HCT116 (cell line): ENCODE data around the gene ABCC11. TPM values are rescaled to one million over a fixed set of nuclear protein-coding genes. Genes with fewer than 3 reads are reported as not detected.

Source experiments
- ATAC-seq: fragments of 200-7000 bp; cut with Tn5 transposase; 2 replicates; pipeline ENCODE4 v1.9.1; 2020; ENCODE audit warnings: mild to moderate bottlenecking, moderate library complexity
- BruUV-seq: library from RNA; stranded (reverse); fragments of 400-500 nt; replicated peaks from 2 replicates; lab custom pipeline; 2021; lab: Mats Ljungman, UMichigan
- CTCF ChIA-PET: fragments of 300-600 bp; sonication (Branson Sonifier 250); formaldehyde crosslinking; loops from one replicate; lab custom pipeline; 2021; ENCODE audit warnings: antibody characterized with exemption; lab: Charles Lee
- POLR2A ChIA-PET: fragments of 300-600, 350-600 bp; sonication (Branson Sonifier 250); formaldehyde crosslinking; loops from one replicate; lab custom pipeline; 2021; ENCODE audit warnings: antibody characterized with exemption; lab: Charles Lee
- RAD21 ChIA-PET, 2 experiments: fragments of 300-600 bp; sonication (Branson Sonifier 250); formaldehyde crosslinking; loops; one replicate each; lab custom pipeline; 2023; ENCODE audit warnings: low total read pairs in 2 of 2; ENCODE audit not compliant: uncharacterized antibody in 2 of 2, unreplicated experiment in 2 of 2, low non-redundant PET in 1 of 2; lab: Charles Lee
- DNase-seq: peaks from one replicate; pipeline ENCODE4 v3.0.0-alpha.2; 2010; ENCODE audit warnings: low read depth, low spot score
- H2AFZ ChIP-seq: fragments of 200-600 bp; shearing (Covaris generic), sonication (generic); 2 replicates; pipeline ENCODE4 v1.6.1; 2017; ENCODE audit warnings: low read depth, mixed run types, mixed read lengths, antibody characterized with exemption, low read length; ENCODE audit not compliant: poor library complexity, severe bottlenecking
- H3K27ac ChIP-seq: 2 replicates; pipeline ENCODE4 v1.5.1; 2012; ENCODE audit warnings: low read depth, low read length
- H3K27me3 ChIP-seq: fragments of 200-600 bp; sonication (generic); 2 replicates; pipeline ENCODE4 v1.6.1; 2016; ENCODE audit warnings: mixed run types, low read length, mixed read lengths; ENCODE audit not compliant: insufficient read depth
- H3K36me3 ChIP-seq, 2 experiments: fragments of 200-500 bp in 1 of 2; fragments of 200-600 bp in 1 of 2; sonication (Bioruptor generic) in 1 of 2; sonication (generic) in 1 of 2; 2 replicates each; pipeline versions ENCODE4 v1.5.1 to v1.6.1; 2014 to 2016; ENCODE audit warnings: low read length in 2 of 2, inconsistent platforms in 1 of 2, mixed read lengths in 1 of 2, mixed run types in 1 of 2; ENCODE audit not compliant: insufficient read depth in 2 of 2, control insufficient read depth in 1 of 2
- H3K4me1 ChIP-seq, 2 experiments: fragments of 200-600 bp in 1 of 2; sonication (generic) in 1 of 2; 2 replicates each; pipeline versions ENCODE4 v1.5.1 to v1.6.1; 2012 to 2017; ENCODE audit warnings: low read length in 2 of 2, inconsistent platforms in 1 of 2, mild to moderate bottlenecking in 1 of 2, mixed read lengths in 1 of 2, mixed run types in 1 of 2, moderate library complexity in 1 of 2; ENCODE audit not compliant: insufficient read depth in 2 of 2, control insufficient read depth in 1 of 2
- H3K4me2 ChIP-seq: fragments of 200-600 bp; sonication (generic); 2 replicates; pipeline ENCODE4 v1.6.1; 2017; ENCODE audit warnings: mixed run types, low read length, mixed read lengths
- H3K4me3 ChIP-seq, 2 experiments: fragments of 200-600 bp in 1 of 2; sonication (generic) in 1 of 2; replicated peaks in 1 of 2; 2 replicates each; pipeline ENCODE4 v1.5.1; 2011 to 2016; ENCODE audit warnings: low read length in 2 of 2, control low read depth in 1 of 2, low read depth in 1 of 2, mild to moderate bottlenecking in 1 of 2, mixed read lengths in 1 of 2, mixed run types in 1 of 2
- H3K79me2 ChIP-seq: fragments of 200-600 bp; sonication (generic); 2 replicates; pipeline ENCODE4 v1.6.1; 2017; ENCODE audit warnings: mild to moderate bottlenecking, mixed run types, low read length, moderate library complexity, mixed read lengths; ENCODE audit not compliant: insufficient read depth
- H3K9ac ChIP-seq: fragments of 200-600 bp; sonication (generic); 2 replicates; pipeline ENCODE4 v1.6.1; 2016; ENCODE audit warnings: low read length, mixed read lengths
- H3K9me2 ChIP-seq: fragments of 200-600 bp; sonication (generic), shearing (Covaris generic); 2 replicates; pipeline ENCODE4 v1.6.1; 2017; ENCODE audit warnings: mixed run types, mild to moderate bottlenecking, moderate library complexity; ENCODE audit not compliant: insufficient read depth
- H3K9me3 ChIP-seq, 2 experiments: fragments of 200-500 bp in 1 of 2; fragments of 200-600 bp in 1 of 2; sonication (Bioruptor generic) in 1 of 2; sonication (generic) in 1 of 2; 2 replicates each; pipeline ENCODE4 v1.6.1; 2014 to 2017; ENCODE audit warnings: low read length in 2 of 2, mixed read lengths in 2 of 2, inconsistent platforms in 1 of 2, low read depth in 1 of 2, mild to moderate bottlenecking in 1 of 2, mixed run types in 1 of 2, moderate library complexity in 1 of 2; ENCODE audit not compliant: control insufficient read depth in 1 of 2, insufficient read depth in 1 of 2
- H4K20me1 ChIP-seq: fragments of 200-600 bp; sonication (generic), shearing (Covaris generic); 2 replicates; pipeline ENCODE4 v1.6.1; 2017; ENCODE audit warnings: mixed run types, mild to moderate bottlenecking, moderate library complexity; ENCODE audit not compliant: insufficient read depth
- ELF1 ChIP-seq: IDR thresholded peaks from 2 replicates; pipeline ENCODE4 v1.6.1; 2012; ENCODE audit warnings: low read depth, borderline replicate concordance
- EZH2phosphoT487 ChIP-seq: fragments of 200-600 bp; IDR thresholded peaks from 2 replicates; pipeline ENCODE4 v1.6.1; 2018; ENCODE audit warnings: antibody characterized with exemption, borderline replicate concordance
- POLR2A ChIP-seq: IDR thresholded peaks from 2 replicates; pipeline ENCODE4 v1.7.0; 2011; ENCODE audit warnings: borderline replicate concordance; ENCODE audit not compliant: insufficient read depth, insufficient read length; ENCODE audit errors: extremely low read depth
- POLR2AphosphoS5 ChIP-seq: IDR thresholded peaks from 2 replicates; pipeline ENCODE4 v1.6.1; 2011; ENCODE audit warnings: mild to moderate bottlenecking, low read depth, low read length, moderate library complexity
- RAD21 ChIP-seq: IDR thresholded peaks from 2 replicates; pipeline ENCODE4 v1.6.1; 2012; ENCODE audit warnings: low read depth, mild to moderate bottlenecking
- SIN3A ChIP-seq: IDR thresholded peaks from 2 replicates; pipeline ENCODE4 v1.6.1; 2012; ENCODE audit warnings: low read depth
- SP1 ChIP-seq: IDR thresholded peaks from 2 replicates; pipeline ENCODE4 v1.6.1; 2012; ENCODE audit warnings: low read depth
- SRF ChIP-seq: IDR thresholded peaks from 2 replicates; pipeline ENCODE4 v1.6.1; 2012; ENCODE audit warnings: low read depth
- TCF7L2 ChIP-seq: IDR thresholded peaks from 2 replicates; pipeline ENCODE4 v1.7.0; 2011; ENCODE audit warnings: borderline replicate concordance, inconsistent platforms; ENCODE audit not compliant: insufficient read depth, insufficient read length; ENCODE audit errors: extremely low read depth
- ZNF274 ChIP-seq: fragments of 200-500 bp; sonication (Bioruptor generic); IDR thresholded peaks from 2 replicates; pipeline ENCODE4 v1.6.1; 2014; ENCODE audit warnings: mild to moderate bottlenecking, low read depth, low read length, inconsistent platforms
- intact Hi-C: fragments of 100-400 bp; cut with micrococcal nuclease; formaldehyde crosslinking; loops from 2 replicates; pipeline ENCODE4 v1.10.0; 2022
- total RNA-seq: library from RNA; stranded (reverse); gene quantifications from one replicate; pipeline ENCODE4 v1.2.1, GENCODE V29; 2021; ENCODE audit not compliant: unreplicated experiment
- TF ChIP-seq, protein P1 (sequence below), 3 experiments: fragments of 200-600 bp in 1 of 3; sonication (generic) in 1 of 3; IDR thresholded peaks in 2 of 3; conservative IDR thresholded peaks in 1 of 3; 2 replicates each; pipeline ENCODE4 v1.5.1; 2012 to 2017; ENCODE audit warnings: low read depth in 2 of 3, low read length in 2 of 3, antibody characterized with exemption in 1 of 3, borderline replicate concordance in 1 of 3, control low read depth in 1 of 3, mild to moderate bottlenecking in 1 of 3, mixed read lengths in 1 of 3, mixed run types in 1 of 3, moderate library complexity in 1 of 3; ENCODE audit not compliant: insufficient read depth in 1 of 3
- TF ChIP-seq, protein P2 (sequence below): IDR thresholded peaks from 2 replicates; pipeline ENCODE4 v1.6.1; 2012; ENCODE audit warnings: low read depth

The ABCC11 gene
- total RNA-seq, 1 experiment from 2014 or later, result 0.54 TPM

DNA sequence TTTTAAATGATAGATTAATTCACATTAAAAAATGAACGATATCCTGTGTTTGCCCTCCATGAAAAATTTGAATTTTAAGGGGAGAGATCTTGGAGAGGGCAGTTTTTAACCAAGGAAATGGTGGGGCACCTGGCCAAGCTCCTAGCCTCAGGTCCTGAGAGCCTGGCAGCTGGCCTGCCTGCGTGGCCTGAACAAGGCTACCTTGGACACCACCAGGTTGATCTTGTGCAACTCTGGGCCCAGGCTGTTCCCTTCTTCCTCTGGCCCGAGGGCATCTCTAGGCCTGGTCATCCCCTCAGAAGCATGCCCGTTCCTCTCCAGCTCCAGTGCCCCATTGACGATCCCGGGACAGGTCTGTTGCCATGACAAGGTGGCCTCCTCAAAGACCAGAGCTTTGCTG, 36.6 kb downstream of the ABCC11 start:
- RAD21 ChIA-PET, result no interaction called here
- TF ChIP-seq SP1, result no peak
- no peak for TF ChIP-seq POLR2A
- no peak for TF ChIP-seq ZNF274
- no peak for TF ChIP-seq POLR2AphosphoS5
- TF ChIP-seq TCF7L2, result no peak
- TF ChIP-seq, protein P1, sequence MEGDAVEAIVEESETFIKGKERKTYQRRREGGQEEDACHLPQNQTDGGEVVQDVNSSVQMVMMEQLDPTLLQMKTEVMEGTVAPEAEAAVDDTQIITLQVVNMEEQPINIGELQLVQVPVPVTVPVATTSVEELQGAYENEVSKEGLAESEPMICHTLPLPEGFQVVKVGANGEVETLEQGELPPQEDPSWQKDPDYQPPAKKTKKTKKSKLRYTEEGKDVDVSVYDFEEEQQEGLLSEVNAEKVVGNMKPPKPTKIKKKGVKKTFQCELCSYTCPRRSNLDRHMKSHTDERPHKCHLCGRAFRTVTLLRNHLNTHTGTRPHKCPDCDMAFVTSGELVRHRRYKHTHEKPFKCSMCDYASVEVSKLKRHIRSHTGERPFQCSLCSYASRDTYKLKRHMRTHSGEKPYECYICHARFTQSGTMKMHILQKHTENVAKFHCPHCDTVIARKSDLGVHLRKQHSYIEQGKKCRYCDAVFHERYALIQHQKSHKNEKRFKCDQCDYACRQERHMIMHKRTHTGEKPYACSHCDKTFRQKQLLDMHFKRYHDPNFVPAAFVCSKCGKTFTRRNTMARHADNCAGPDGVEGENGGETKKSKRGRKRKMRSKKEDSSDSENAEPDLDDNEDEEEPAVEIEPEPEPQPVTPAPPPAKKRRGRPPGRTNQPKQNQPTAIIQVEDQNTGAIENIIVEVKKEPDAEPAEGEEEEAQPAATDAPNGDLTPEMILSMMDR (IDR thresholded peaks at IDR 0.05 in 2 of 3, conservative IDR thresholded peaks at IDR 0.05 in 1 of 3; ENCODE audit: borderline replicate concordance in 1 of 3, insufficient read depth in 1 of 3, low read depth in 2 of 3, low read length in 2 of 3), result no peak
- TF ChIP-seq RAD21, result no peak
- no peak for TF ChIP-seq EZH2phosphoT487
- TF ChIP-seq, protein P2, sequence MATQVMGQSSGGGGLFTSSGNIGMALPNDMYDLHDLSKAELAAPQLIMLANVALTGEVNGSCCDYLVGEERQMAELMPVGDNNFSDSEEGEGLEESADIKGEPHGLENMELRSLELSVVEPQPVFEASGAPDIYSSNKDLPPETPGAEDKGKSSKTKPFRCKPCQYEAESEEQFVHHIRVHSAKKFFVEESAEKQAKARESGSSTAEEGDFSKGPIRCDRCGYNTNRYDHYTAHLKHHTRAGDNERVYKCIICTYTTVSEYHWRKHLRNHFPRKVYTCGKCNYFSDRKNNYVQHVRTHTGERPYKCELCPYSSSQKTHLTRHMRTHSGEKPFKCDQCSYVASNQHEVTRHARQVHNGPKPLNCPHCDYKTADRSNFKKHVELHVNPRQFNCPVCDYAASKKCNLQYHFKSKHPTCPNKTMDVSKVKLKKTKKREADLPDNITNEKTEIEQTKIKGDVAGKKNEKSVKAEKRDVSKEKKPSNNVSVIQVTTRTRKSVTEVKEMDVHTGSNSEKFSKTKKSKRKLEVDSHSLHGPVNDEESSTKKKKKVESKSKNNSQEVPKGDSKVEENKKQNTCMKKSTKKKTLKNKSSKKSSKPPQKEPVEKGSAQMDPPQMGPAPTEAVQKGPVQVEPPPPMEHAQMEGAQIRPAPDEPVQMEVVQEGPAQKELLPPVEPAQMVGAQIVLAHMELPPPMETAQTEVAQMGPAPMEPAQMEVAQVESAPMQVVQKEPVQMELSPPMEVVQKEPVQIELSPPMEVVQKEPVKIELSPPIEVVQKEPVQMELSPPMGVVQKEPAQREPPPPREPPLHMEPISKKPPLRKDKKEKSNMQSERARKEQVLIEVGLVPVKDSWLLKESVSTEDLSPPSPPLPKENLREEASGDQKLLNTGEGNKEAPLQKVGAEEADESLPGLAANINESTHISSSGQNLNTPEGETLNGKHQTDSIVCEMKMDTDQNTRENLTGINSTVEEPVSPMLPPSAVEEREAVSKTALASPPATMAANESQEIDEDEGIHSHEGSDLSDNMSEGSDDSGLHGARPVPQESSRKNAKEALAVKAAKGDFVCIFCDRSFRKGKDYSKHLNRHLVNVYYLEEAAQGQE, result no peak
- no peak for TF ChIP-seq ELF1
- TF ChIP-seq SRF, result no peak
- no peak for TF ChIP-seq SIN3A
- TF ChIP-seq, all 23 proteins: peak for 0
- no peaks in the 10 kb centered on the region for H3K9me3 ChIP-seq
- no peaks in the 10 kb centered on the region for H3K27me3 ChIP-seq
- no peaks in the 10 kb centered on the region for H4K20me1 ChIP-seq
- POLR2A ChIA-PET, result no interaction called here
- no peak overlapping the region for H2AFZ ChIP-seq
- intact Hi-C loops, result no loop called here
- ATAC-seq (no peak), DNase-seq (no peak)
- no peak overlapping the region for H3K27ac ChIP-seq
- H3K4me3 ChIP-seq, result no peak overlapping the region
- CTCF ChIA-PET, result no interaction called here
- H3K79me2 ChIP-seq, result no peaks in the 10 kb centered on the region
- H3K9me2 ChIP-seq, result no peaks in the 10 kb centered on the region
- no peak overlapping the region for H3K4me2 ChIP-seq
- H3K36me3 ChIP-seq, result no peaks in the 10 kb centered on the region
- no TSS peak for BruUV-seq
- H3K9ac ChIP-seq, result no peak overlapping the region
- H3K4me1 ChIP-seq, result peaks cover 0 to 4% of the 10 kb centered on the region in 2 experiments; a peak in 1 of 4 replicates
